Nephron (organoid): ENCODE data around the gene PCDHGA10.
"Not testable (repeated sequence)": the region's sequence is repeated elsewhere in the genome, so short reads cannot be mapped to it uniquely, and the experiment has no call there.

Experiments used
- H3K27ac Mint-ChIP-seq, 3 experiments: 2 replicates each; pipeline ENCODE4 v1.8.0; 2020; ENCODE audit warnings: mixed read lengths in 3 of 3, mild to moderate bottlenecking in 2 of 3, moderate library complexity in 1 of 3
- H3K27me3 Mint-ChIP-seq: 2 replicates; pipeline ENCODE4 v1.8.0; 2021; ENCODE audit warnings: low read depth, mild to moderate bottlenecking, moderate library complexity, mixed read lengths
- H3K36me3 Mint-ChIP-seq: 2 replicates; pipeline ENCODE4 v1.8.0; 2020; ENCODE audit warnings: low read depth, mixed read lengths
- H3K4me1 Mint-ChIP-seq: 2 replicates; pipeline ENCODE4 v1.8.0; 2020; ENCODE audit warnings: mixed read lengths
- H3K4me3 Mint-ChIP-seq, 3 experiments: 2 replicates each; pipeline ENCODE4 v1.8.0; 2020; ENCODE audit warnings: mild to moderate bottlenecking in 3 of 3, mixed read lengths in 3 of 3, moderate library complexity in 2 of 3
- H3K9me3 Mint-ChIP-seq: 2 replicates; pipeline ENCODE4 v1.8.0; 2020; ENCODE audit warnings: mixed read lengths
- CTCF ChIP-seq, 3 experiments: fragments of 200-600 bp; sonication (generic); IDR thresholded peaks; one replicate each; pipeline ENCODE4 v1.5.0; 2021; ENCODE audit warnings: antibody characterized with exemption in 3 of 3; ENCODE audit not compliant: unreplicated experiment in 3 of 3

The PCDHGA10 gene

GRCh38 chr5:141421489-141421855 lies 8.7 kb downstream of the PCDHGA10 start:
- peaks cover 84% of the 10 kb centered on the region for H3K9me3 Mint-ChIP-seq
- peaks cover 15% of the 10 kb centered on the region for H3K27me3 Mint-ChIP-seq
- H3K36me3 Mint-ChIP-seq: peaks cover 96% of the 10 kb centered on the region
- no peak for TF ChIP-seq CTCF (IDR thresholded peaks at IDR 0.05; ENCODE audit: unreplicated experiment in 3 of 3)
- no peaks in the 10 kb centered on the region for H3K4me1 Mint-ChIP-seq
- H3K27ac Mint-ChIP-seq: no peak overlapping the region
- no peak overlapping the region for H3K4me3 Mint-ChIP-seq

- no peaks in the 10 kb centered on the region for H3K4me1 Mint-ChIP-seq
- H3K9me3 Mint-ChIP-seq: peaks cover 86% of the 10 kb centered on the region
- H3K4me3 Mint-ChIP-seq: no peak overlapping the region
- no peak for TF ChIP-seq CTCF (IDR thresholded peaks at IDR 0.05; ENCODE audit: unreplicated experiment in 3 of 3)
- H3K27me3 Mint-ChIP-seq: peaks cover 15% of the 10 kb centered on the region
- H3K27ac Mint-ChIP-seq: no peak overlapping the region
- H3K36me3 Mint-ChIP-seq: peaks cover 98% of the 10 kb centered on the region
Observed at GRCh38 chr5:141422742-141423291, 10.0 kb downstream of the PCDHGA10 start.

GRCh38 chr5:141427783-141428426 lies 15.1 kb downstream of the PCDHGA10 start:
- peaks cover 98% of the 10 kb centered on the region for H3K36me3 Mint-ChIP-seq
- H3K27me3 Mint-ChIP-seq: peaks cover 8% of the 10 kb centered on the region

GRCh38 chr5:141430332-141431113 lies 17.7 kb downstream of the PCDHGA10 start, which contains the start of gene PCDHGA12:
PCDHGA12 (plus strand) TSS chr5:141430507; CDS start chr5:141430760, 253 bp downstream.
- no peak for TF ChIP-seq CTCF (IDR thresholded peaks at IDR 0.05; ENCODE audit: unreplicated experiment in 3 of 3)
- H3K36me3 Mint-ChIP-seq: peaks cover 99% of the 10 kb centered on the region
- peaks cover 79% of the 10 kb centered on the region for H3K9me3 Mint-ChIP-seq
- no peaks in the 10 kb centered on the region for H3K4me1 Mint-ChIP-seq
- peaks cover 8% of the 10 kb centered on the region for H3K27me3 Mint-ChIP-seq
- no peak within 1 kb of the TSS for H3K27ac Mint-ChIP-seq
- H3K4me3 Mint-ChIP-seq: no peak within 1 kb of the TSS

More at GRCh38 chr5:141427783-141428426, 15.1 kb downstream of the PCDHGA10 start:
- H3K9me3 Mint-ChIP-seq: peaks cover 78% of the 10 kb centered on the region
- TF ChIP-seq CTCF (IDR thresholded peaks at IDR 0.05; ENCODE audit: unreplicated experiment in 3 of 3): no peak
- H3K4me3 Mint-ChIP-seq: no peak overlapping the region
- no peaks in the 10 kb centered on the region for H3K4me1 Mint-ChIP-seq
- no peak overlapping the region for H3K27ac Mint-ChIP-seq

- peaks cover 79% of the 10 kb centered on the region for H3K9me3 Mint-ChIP-seq
- no peak overlapping the region for H3K27ac Mint-ChIP-seq
- no peak overlapping the region for H3K4me3 Mint-ChIP-seq
- H3K27me3 Mint-ChIP-seq: peaks cover 4% of the 10 kb centered on the region
- H3K4me1 Mint-ChIP-seq: no peaks in the 10 kb centered on the region
- H3K36me3 Mint-ChIP-seq: peaks cover 99% of the 10 kb centered on the region
- TF ChIP-seq CTCF (IDR thresholded peaks at IDR 0.05; ENCODE audit: unreplicated experiment in 3 of 3): no peak
Observed at GRCh38 chr5:141431286-141431685, 18.5 kb downstream of the PCDHGA10 start.

- H3K9me3 Mint-ChIP-seq: peaks cover 79% of the 10 kb centered on the region
- H3K36me3 Mint-ChIP-seq: peaks cover 99% of the 10 kb centered on the region
- H3K4me3 Mint-ChIP-seq, H3K27me3 Mint-ChIP-seq, H3K27ac Mint-ChIP-seq, H3K4me1 Mint-ChIP-seq: not testable (repeated sequence)
Observed at GRCh38 chr5:141432308-141432707, 19.5 kb downstream of the PCDHGA10 start.

GRCh38 chr5:141432726-141433125 lies 19.9 kb downstream of the PCDHGA10 start:
- H3K9me3 Mint-ChIP-seq: peaks cover 78% of the 10 kb centered on the region
- H3K27ac Mint-ChIP-seq: not testable (repeated sequence)

More at GRCh38 chr5:141432726-141433125, 19.9 kb downstream of the PCDHGA10 start:
- H3K4me3 Mint-ChIP-seq, H3K27me3 Mint-ChIP-seq, H3K4me1 Mint-ChIP-seq: not testable (repeated sequence)
- peaks cover 99% of the 10 kb centered on the region for H3K36me3 Mint-ChIP-seq
